GM23338 (cell line): Measurements from ENCODE around the gene CHIA. TPM values are rescaled to one million over a fixed set of nuclear protein-coding genes. Genes with fewer than 3 reads are reported as not detected.

ENCODE experiments used
- ATAC-seq: fragments of 200-7000 bp; cut with Tn5 transposase; 3 replicates; pipeline ENCODE4 v1.9.1; 2020
- DNase-seq: peaks from one replicate; pipeline ENCODE4 v3.0.0-alpha.2; 2015; ENCODE audit warnings: low spot score
- H2AFZ ChIP-seq: fragments of 200-600 bp; sonication (generic); 2 replicates; pipeline ENCODE4 v1.8.0; 2016; ENCODE audit warnings: antibody characterized with exemption, mild to moderate bottlenecking, moderate library complexity
- H3F3A ChIP-seq: fragments of 200-600 bp; sonication (generic); replicated peaks from 2 replicates; pipeline ENCODE4 v1.8.0; 2017; ENCODE audit warnings: antibody characterized with exemption, mixed run types, low read depth
- H3K27ac ChIP-seq: fragments of 200-600 bp; sonication (generic); 2 replicates; pipeline ENCODE4 v1.6.1; 2016; ENCODE audit warnings: low read depth
- H3K27me3 ChIP-seq: fragments of 200-600 bp; sonication (generic); 2 replicates; pipeline ENCODE4 v1.8.0; 2016; ENCODE audit warnings: mild to moderate bottlenecking, mixed run types, moderate library complexity; ENCODE audit not compliant: insufficient read depth
- H3K36me3 ChIP-seq: fragments of 200-600 bp; sonication (generic); 2 replicates; pipeline ENCODE4 v1.8.0; 2016; ENCODE audit warnings: mild to moderate bottlenecking; ENCODE audit not compliant: insufficient read depth
- H3K4me1 ChIP-seq: fragments of 200-600 bp; sonication (generic); 2 replicates; pipeline ENCODE4 v1.8.0; 2016; ENCODE audit warnings: mild to moderate bottlenecking, moderate library complexity; ENCODE audit not compliant: insufficient read depth
- H3K4me2 ChIP-seq: fragments of 200-600 bp; sonication (generic); 2 replicates; pipeline ENCODE4 v1.7.1; 2017; ENCODE audit warnings: mixed run types
- H3K4me3 ChIP-seq: fragments of 200-600 bp; sonication (generic); 2 replicates; pipeline ENCODE4 v1.6.1; 2016; ENCODE audit warnings: mixed run types
- H3K79me2 ChIP-seq: fragments of 200-600 bp; sonication (generic); replicated peaks from 2 replicates; pipeline ENCODE4 v1.8.0; 2017; ENCODE audit warnings: mild to moderate bottlenecking; ENCODE audit not compliant: insufficient read depth
- H3K9me2 ChIP-seq: fragments of 200-600 bp; sonication (generic); 2 replicates; pipeline ENCODE4 v1.8.0; 2017; ENCODE audit not compliant: insufficient read depth
- H4K20me1 ChIP-seq: fragments of 200-600 bp; sonication (generic); replicated peaks from 2 replicates; pipeline ENCODE4 v1.8.0; 2017; ENCODE audit warnings: mild to moderate bottlenecking; ENCODE audit not compliant: insufficient read depth
- H3K27ac Mint-ChIP-seq: 2 replicates; pipeline ENCODE4 v1.8.0; 2020; ENCODE audit warnings: inconsistent platforms, mild to moderate bottlenecking, moderate library complexity, mixed read lengths
- H3K27me3 Mint-ChIP-seq: 3 replicates; pipeline ENCODE4 v1.8.0; 2022; ENCODE audit warnings: low read depth, mild to moderate bottlenecking, moderate library complexity, mixed read lengths, inconsistent platforms; ENCODE audit not compliant: insufficient read depth, poor library complexity
- H3K36me3 Mint-ChIP-seq: 3 replicates; pipeline ENCODE4 v1.8.0; 2021; ENCODE audit warnings: low read depth, mild to moderate bottlenecking, inconsistent platforms, moderate library complexity, mixed read lengths
- H3K4me1 Mint-ChIP-seq: 3 replicates; pipeline ENCODE4 v1.8.0; 2020; ENCODE audit warnings: mild to moderate bottlenecking, inconsistent platforms, mixed read lengths
- H3K4me3 Mint-ChIP-seq: 3 replicates; pipeline ENCODE4 v1.8.0; 2021; ENCODE audit warnings: moderate library complexity, mild to moderate bottlenecking, inconsistent platforms, mixed read lengths
- H3K9me3 Mint-ChIP-seq: 3 replicates; pipeline ENCODE4 v1.8.0; 2020; ENCODE audit warnings: moderate library complexity, mild to moderate bottlenecking, inconsistent platforms, mixed read lengths
- CREB1 ChIP-seq: fragments of 250-450 bp; sonication (Bioruptor Pico); IDR thresholded peaks from 2 replicates; pipeline ENCODE4 v1.5.0; 2020; ENCODE audit warnings: low read depth, mild to moderate bottlenecking, moderate library complexity
- EZH2 ChIP-seq: fragments of 200-600 bp; sonication (generic); IDR thresholded peaks from one replicate; pipeline ENCODE4 v1.8.0; 2017; ENCODE audit warnings: antibody characterized with exemption, mild to moderate bottlenecking, low read depth; ENCODE audit not compliant: unreplicated experiment
- EZH2phosphoT487 ChIP-seq: fragments of 200-600 bp; sonication (generic); IDR thresholded peaks from one replicate; pipeline ENCODE4 v1.8.1; 2018; ENCODE audit warnings: antibody characterized with exemption; ENCODE audit not compliant: unreplicated experiment
- JUNB ChIP-seq: IDR thresholded peaks from one replicate; pipeline ENCODE4 v1.6.1; 2016; ENCODE audit warnings: antibody characterized with exemption; ENCODE audit not compliant: unreplicated experiment
- NANOG ChIP-seq: IDR thresholded peaks from 2 replicates; pipeline ENCODE4 v1.6.1; 2016; ENCODE audit warnings: antibody characterized with exemption, borderline replicate concordance
- POLR2AphosphoS5 ChIP-seq: IDR thresholded peaks from 2 replicates; pipeline ENCODE4 v1.6.1; 2016; ENCODE audit warnings: antibody characterized with exemption, low read depth
- STAT1 ChIP-seq: IDR thresholded peaks from one replicate; pipeline ENCODE4 v1.6.1; 2016; ENCODE audit warnings: antibody characterized with exemption; ENCODE audit not compliant: unreplicated experiment
- ZNF114 ChIP-seq: fragments of 250-450 bp; sonication (Bioruptor Pico); IDR thresholded peaks from 2 replicates; pipeline ENCODE4 v1.5.0; 2020; ENCODE audit warnings: mild to moderate bottlenecking, moderate library complexity
- ZNF331 ChIP-seq: fragments of 250-450 bp; sonication (Bioruptor Pico); IDR thresholded peaks from 2 replicates; pipeline ENCODE4 v1.5.0; 2020; ENCODE audit warnings: low read depth, mild to moderate bottlenecking, moderate library complexity
- polyA plus RNA-seq: library from polyadenylated mRNA; unstranded; fragments of >200 nt; fragmentation: Nextera tagmentation; extraction: Ambion mirVana; gene quantifications from 2 replicates; pipeline ENCODE4 v1.2.1, GENCODE V29; 2016
- total RNA-seq: library from RNA; depleted of rRNA; stranded (reverse); fragments of >200 nt; shearing (Covaris generic); gene quantifications from 2 replicates; pipeline ENCODE4 v1.2.3, GENCODE V29; 2014
- TF ChIP-seq, protein P1 (sequence below): fragments of 250-450 bp; sonication (Bioruptor Pico); IDR thresholded peaks from 2 replicates; pipeline ENCODE4 v1.5.0; 2020; ENCODE audit warnings: mild to moderate bottlenecking, moderate library complexity
- TF ChIP-seq, protein P2 (sequence below), 2 experiments: fragments of 200-600 bp in 1 of 2; sonication (generic) in 1 of 2; conservative IDR thresholded peaks; 2 replicates each; pipeline versions ENCODE4 v1.5.1 to v1.6.1; 2016 to 2017; ENCODE audit warnings: antibody characterized with exemption in 2 of 2, low read depth in 2 of 2, mild to moderate bottlenecking in 2 of 2, moderate library complexity in 1 of 2
- TF ChIP-seq, protein P3 (sequence below): IDR thresholded peaks from one replicate; pipeline ENCODE4 v1.6.1; 2018; ENCODE audit warnings: antibody characterized with exemption; ENCODE audit not compliant: unreplicated experiment
- TF ChIP-seq, protein P4 (sequence below): IDR thresholded peaks from 2 replicates; pipeline ENCODE4 v1.6.1; 2016; ENCODE audit warnings: antibody characterized with exemption

CHIA gene
- total and polyA plus RNA-seq, 2 experiments from 2014 or later, result not detected

GRCh38 chr1:111247125-111247838, 43.4 kb upstream of the CHIA start:
- Mint-ChIP-seq H3K4me3 (no peak overlapping the region), H3K4me1 (no peaks in the 10 kb centered on the region), H3K36me3 (no peaks in the 10 kb centered on the region), H3K27ac (no peak overlapping the region), H3K27me3 (peaks cover 3% of the 10 kb centered on the region), H3K9me3 (no peaks in the 10 kb centered on the region; the same call in 2 of the 3 replicates)
- Histone ChIP-seq H3K4me3 (no peak overlapping the region), H3F3A (no peaks in the 10 kb centered on the region), H3K27ac (no peak overlapping the region), H3K27me3 (no peaks in the 10 kb centered on the region), H3K36me3 (no peaks in the 10 kb centered on the region), H3K79me2 (no peaks in the 10 kb centered on the region), H3K4me2 (no peak overlapping the region), H4K20me1 (no peaks in the 10 kb centered on the region), H2AFZ (no peak overlapping the region), H3K4me1 (no peaks in the 10 kb centered on the region), H3K9me2 (peaks cover 11% of the 10 kb centered on the region; the same call in 1 of the 2 replicates)
- ATAC-seq (no peak), DNase-seq (no peak)
- TF ChIP-seq STAT1, result no peak
- TF ChIP-seq EZH2, result no peak
- TF ChIP-seq JUNB, result no peak
- TF ChIP-seq, protein P1, sequence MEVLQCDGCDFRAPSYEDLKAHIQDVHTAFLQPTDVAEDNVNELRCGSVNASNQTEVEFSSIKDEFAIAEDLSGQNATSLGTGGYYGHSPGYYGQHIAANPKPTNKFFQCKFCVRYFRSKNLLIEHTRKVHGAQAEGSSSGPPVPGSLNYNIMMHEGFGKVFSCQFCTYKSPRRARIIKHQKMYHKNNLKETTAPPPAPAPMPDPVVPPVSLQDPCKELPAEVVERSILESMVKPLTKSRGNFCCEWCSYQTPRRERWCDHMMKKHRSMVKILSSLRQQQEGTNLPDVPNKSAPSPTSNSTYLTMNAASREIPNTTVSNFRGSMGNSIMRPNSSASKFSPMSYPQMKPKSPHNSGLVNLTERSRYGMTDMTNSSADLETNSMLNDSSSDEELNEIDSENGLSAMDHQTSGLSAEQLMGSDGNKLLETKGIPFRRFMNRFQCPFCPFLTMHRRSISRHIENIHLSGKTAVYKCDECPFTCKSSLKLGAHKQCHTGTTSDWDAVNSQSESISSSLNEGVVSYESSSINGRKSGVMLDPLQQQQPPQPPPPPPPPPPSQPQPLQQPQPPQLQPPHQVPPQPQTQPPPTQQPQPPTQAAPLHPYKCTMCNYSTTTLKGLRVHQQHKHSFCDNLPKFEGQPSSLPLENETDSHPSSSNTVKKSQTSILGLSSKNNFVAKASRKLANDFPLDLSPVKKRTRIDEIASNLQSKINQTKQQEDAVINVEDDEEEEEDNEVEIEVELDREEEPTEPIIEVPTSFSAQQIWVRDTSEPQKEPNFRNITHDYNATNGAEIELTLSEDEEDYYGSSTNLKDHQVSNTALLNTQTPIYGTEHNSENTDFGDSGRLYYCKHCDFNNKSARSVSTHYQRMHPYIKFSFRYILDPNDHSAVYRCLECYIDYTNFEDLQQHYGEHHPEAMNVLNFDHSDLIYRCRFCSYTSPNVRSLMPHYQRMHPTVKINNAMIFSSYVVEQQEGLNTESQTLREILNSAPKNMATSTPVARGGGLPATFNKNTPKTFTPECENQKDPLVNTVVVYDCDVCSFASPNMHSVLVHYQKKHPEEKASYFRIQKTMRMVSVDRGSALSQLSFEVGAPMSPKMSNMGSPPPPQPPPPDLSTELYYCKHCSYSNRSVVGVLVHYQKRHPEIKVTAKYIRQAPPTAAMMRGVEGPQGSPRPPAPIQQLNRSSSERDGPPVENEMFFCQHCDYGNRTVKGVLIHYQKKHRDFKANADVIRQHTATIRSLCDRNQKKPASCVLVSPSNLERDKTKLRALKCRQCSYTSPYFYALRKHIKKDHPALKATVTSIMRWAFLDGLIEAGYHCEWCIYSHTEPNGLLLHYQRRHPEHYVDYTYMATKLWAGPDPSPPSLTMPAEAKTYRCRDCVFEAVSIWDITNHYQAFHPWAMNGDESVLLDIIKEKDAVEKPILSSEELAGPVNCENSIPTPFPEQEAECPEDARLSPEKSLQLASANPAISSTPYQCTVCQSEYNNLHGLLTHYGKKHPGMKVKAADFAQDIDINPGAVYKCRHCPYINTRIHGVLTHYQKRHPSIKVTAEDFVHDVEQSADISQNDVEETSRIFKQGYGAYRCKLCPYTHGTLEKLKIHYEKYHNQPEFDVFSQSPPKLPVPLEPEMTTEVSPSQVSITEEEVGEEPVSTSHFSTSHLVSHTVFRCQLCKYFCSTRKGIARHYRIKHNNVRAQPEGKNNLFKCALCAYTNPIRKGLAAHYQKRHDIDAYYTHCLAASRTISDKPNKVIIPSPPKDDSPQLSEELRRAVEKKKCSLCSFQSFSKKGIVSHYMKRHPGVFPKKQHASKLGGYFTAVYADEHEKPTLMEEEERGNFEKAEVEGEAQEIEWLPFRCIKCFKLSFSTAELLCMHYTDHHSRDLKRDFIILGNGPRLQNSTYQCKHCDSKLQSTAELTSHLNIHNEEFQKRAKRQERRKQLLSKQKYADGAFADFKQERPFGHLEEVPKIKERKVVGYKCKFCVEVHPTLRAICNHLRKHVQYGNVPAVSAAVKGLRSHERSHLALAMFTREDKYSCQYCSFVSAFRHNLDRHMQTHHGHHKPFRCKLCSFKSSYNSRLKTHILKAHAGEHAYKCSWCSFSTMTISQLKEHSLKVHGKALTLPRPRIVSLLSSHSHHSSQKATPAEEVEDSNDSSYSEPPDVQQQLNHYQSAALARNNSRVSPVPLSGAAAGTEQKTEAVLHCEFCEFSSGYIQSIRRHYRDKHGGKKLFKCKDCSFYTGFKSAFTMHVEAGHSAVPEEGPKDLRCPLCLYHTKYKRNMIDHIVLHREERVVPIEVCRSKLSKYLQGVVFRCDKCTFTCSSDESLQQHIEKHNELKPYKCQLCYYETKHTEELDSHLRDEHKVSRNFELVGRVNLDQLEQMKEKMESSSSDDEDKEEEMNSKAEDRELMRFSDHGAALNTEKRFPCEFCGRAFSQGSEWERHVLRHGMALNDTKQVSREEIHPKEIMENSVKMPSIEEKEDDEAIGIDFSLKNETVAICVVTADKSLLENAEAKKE (CRISPR knock-in tag), result no peak
- TF ChIP-seq NANOG, result no peak
- TF ChIP-seq POLR2AphosphoS5, result no peak
- TF ChIP-seq, protein P2, sequence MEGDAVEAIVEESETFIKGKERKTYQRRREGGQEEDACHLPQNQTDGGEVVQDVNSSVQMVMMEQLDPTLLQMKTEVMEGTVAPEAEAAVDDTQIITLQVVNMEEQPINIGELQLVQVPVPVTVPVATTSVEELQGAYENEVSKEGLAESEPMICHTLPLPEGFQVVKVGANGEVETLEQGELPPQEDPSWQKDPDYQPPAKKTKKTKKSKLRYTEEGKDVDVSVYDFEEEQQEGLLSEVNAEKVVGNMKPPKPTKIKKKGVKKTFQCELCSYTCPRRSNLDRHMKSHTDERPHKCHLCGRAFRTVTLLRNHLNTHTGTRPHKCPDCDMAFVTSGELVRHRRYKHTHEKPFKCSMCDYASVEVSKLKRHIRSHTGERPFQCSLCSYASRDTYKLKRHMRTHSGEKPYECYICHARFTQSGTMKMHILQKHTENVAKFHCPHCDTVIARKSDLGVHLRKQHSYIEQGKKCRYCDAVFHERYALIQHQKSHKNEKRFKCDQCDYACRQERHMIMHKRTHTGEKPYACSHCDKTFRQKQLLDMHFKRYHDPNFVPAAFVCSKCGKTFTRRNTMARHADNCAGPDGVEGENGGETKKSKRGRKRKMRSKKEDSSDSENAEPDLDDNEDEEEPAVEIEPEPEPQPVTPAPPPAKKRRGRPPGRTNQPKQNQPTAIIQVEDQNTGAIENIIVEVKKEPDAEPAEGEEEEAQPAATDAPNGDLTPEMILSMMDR (conservative IDR thresholded peaks at IDR 0.05; ENCODE audit: low read depth in 2 of 2), result no peak
- TF ChIP-seq EZH2phosphoT487, result no peak
- TF ChIP-seq, protein P3, sequence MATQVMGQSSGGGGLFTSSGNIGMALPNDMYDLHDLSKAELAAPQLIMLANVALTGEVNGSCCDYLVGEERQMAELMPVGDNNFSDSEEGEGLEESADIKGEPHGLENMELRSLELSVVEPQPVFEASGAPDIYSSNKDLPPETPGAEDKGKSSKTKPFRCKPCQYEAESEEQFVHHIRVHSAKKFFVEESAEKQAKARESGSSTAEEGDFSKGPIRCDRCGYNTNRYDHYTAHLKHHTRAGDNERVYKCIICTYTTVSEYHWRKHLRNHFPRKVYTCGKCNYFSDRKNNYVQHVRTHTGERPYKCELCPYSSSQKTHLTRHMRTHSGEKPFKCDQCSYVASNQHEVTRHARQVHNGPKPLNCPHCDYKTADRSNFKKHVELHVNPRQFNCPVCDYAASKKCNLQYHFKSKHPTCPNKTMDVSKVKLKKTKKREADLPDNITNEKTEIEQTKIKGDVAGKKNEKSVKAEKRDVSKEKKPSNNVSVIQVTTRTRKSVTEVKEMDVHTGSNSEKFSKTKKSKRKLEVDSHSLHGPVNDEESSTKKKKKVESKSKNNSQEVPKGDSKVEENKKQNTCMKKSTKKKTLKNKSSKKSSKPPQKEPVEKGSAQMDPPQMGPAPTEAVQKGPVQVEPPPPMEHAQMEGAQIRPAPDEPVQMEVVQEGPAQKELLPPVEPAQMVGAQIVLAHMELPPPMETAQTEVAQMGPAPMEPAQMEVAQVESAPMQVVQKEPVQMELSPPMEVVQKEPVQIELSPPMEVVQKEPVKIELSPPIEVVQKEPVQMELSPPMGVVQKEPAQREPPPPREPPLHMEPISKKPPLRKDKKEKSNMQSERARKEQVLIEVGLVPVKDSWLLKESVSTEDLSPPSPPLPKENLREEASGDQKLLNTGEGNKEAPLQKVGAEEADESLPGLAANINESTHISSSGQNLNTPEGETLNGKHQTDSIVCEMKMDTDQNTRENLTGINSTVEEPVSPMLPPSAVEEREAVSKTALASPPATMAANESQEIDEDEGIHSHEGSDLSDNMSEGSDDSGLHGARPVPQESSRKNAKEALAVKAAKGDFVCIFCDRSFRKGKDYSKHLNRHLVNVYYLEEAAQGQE, result no peak
- TF ChIP-seq ZNF114 (CRISPR knock-in tag), result no peak
- no peak for TF ChIP-seq ZNF331 (CRISPR knock-in tag)
- TF ChIP-seq, protein P4, sequence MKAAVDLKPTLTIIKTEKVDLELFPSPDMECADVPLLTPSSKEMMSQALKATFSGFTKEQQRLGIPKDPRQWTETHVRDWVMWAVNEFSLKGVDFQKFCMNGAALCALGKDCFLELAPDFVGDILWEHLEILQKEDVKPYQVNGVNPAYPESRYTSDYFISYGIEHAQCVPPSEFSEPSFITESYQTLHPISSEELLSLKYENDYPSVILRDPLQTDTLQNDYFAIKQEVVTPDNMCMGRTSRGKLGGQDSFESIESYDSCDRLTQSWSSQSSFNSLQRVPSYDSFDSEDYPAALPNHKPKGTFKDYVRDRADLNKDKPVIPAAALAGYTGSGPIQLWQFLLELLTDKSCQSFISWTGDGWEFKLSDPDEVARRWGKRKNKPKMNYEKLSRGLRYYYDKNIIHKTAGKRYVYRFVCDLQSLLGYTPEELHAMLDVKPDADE, result no peak
- TF ChIP-seq CREB1, result no peak
